Stimulated activated CD8-positive, alpha-beta memory T cell treated with anti-CD3 and anti-CD28 coated beads, Interleukin-12 subunit alpha, Interleukin-12 subunit beta, amount 100 ng/mL, for 1 hour (primary cell): ENCODE data around the gene ZBTB40.

ENCODE experiments used
- DNase-seq: peaks from one replicate; pipeline ENCODE4 v3.0.0-alpha.2; 2020; ENCODE audit warnings: low read depth

ZBTB40 gene

DNA sequence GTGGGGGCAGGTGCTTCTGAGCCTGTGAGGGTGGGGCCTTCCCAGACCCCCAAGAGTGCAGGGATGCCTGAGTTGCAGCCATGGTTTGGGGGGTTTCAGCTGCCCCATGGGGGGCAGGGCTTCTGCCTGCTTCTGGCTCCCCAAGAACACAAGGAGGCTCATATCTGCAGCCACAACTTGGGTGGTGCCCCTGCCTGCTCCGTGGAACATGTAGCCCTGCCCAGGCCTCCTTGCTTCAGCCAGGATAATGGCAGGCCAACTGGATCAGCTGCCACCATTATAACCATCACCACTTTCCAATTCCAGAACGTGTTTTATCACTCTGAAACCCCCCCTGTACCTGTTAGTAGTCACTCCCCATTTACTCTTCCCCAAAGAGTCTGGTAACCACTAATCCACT is 14.0 kb downstream of the ZBTB40 start:
- no peak for DNase-seq

DNA sequence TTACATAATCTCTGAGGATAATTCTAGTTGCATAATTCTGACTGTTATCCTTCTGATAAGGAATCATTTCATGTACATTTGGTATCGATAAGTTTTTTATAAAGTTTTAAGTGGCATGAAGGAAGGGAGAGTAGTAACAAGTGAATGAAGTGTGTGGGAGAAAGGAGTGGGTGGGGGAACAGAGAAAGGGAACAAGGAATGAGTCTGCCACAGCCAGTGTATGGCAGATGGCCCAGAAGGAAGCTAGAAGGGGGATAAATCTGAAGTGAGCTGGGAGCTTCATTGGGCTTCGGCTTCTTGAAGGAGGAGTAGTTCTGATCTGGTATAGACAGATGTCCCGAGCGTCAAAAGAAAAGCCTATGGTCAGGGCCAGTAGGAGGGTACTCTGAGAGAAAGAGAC is 18.6 kb downstream of the ZBTB40 start:
- no peak for DNase-seq

DNA sequence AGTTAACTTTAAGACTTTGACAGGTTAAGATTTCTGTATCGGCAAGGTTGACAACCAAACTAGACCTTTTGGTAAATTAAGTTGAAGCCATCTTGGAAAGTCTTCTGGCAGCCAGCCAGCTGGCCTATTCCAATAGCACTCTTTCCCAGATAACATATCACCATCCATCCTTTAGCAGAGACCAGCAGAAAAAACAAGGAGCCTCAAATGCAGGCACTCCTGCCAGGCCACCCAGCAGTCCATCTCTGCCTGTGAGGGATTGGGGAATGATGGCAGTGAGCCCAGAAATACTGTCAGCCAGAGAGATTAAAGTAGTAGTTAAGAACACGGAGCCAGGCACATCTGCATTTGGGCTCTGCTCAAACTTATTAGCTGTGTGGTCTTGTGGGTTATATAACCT is 19.4 kb downstream of the ZBTB40 start:
- no peak for DNase-seq

DNA sequence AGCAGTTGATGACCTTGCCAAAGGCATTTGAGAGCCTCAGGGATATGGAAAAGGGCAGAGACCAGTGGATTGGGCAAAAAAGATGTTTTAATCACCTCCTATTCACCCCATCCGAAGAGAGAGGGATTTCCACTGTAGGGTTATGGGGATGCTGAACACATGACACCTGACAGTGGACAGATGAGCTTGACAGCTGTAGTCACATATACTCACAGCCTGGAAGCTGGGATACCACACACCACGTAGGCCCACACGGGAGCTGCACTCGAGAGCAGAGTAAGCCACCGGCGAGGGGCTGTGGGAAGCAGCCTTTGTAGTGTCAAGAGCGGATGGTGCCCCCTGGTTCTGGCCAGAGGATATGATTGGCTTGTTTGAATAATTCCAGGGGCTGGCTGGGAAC is 20.0 kb downstream of the ZBTB40 start:
- DNase-seq = no peak

DNA sequence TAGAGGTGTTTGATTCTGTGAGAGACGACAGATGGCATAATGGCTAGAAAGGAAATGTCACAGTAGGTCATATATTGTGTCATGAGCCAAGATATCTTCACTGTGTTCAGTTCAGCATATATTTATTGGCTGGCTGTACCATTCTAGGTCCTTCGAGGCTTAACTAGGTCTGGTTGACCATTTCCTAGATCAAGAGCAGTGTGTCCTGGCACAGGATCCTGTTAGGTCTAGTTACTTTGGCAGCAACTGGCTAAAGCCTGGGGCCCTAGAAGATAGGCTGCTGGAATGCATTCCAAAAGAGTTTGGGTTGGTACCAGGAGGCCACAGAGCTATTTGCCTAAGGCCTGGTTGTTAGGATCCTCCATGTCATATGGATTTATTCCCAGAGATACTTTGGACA is 20.9 kb downstream of the ZBTB40 start:
- DNase-seq = no peak

DNA sequence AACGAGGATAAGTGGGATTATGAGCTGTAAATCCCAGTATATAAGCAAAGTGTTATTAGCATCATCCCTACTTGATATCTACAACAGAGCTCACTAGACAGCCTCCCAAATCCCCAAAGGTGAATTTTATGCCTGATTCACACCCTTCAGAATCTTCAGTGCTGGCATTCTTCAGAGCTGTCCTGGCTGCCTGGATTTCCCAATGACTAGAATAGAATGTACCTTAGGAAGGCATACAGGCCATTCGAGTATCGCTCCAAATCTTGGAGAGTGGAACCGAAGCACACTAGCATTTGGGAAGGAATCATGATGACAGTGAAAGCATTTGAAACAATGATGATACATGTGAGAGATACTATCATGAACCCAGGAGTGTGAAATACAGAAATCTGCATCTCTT is 22.3 kb downstream of the ZBTB40 start:
- no peak for DNase-seq

DNA sequence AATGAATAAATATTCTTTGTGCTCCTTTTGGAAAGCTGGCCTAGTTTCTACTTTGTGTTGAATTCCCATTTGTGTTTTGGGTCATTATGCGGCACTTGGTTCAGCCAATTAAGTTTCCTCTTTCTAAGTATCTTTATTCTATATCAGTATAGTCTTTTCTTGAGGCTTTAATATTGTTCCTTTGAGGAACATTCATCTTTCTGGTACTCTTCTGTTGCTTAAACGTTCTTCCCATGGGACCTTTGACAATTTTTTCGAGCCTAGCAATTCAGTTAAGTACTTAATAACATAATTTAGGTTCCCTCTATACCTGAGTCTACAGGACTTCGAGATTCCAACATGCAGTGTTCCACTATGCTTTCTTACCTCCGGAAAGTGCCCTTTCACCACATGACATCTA is 24.9 kb downstream of the ZBTB40 start:
- no peak for DNase-seq

DNA sequence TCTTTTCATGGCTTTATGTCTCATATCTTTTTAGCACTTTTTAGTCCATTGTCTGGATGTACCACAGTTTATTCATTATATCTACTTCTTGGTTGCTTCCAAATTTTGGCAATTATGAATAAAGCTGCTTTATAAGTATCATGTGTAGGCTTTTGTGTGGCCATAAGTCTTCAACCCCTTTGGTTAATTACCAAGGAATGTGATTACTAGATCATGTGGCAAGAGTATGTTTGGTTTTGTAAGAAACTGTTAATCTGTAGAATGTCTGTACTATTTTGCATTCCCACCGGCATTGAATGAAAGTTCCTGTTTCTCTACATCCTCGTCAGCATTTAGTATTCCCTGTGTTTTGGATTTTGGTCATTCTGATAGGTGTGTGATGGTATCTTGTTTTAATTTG is 31.5 kb downstream of the ZBTB40 start:
- no peak for DNase-seq

DNA sequence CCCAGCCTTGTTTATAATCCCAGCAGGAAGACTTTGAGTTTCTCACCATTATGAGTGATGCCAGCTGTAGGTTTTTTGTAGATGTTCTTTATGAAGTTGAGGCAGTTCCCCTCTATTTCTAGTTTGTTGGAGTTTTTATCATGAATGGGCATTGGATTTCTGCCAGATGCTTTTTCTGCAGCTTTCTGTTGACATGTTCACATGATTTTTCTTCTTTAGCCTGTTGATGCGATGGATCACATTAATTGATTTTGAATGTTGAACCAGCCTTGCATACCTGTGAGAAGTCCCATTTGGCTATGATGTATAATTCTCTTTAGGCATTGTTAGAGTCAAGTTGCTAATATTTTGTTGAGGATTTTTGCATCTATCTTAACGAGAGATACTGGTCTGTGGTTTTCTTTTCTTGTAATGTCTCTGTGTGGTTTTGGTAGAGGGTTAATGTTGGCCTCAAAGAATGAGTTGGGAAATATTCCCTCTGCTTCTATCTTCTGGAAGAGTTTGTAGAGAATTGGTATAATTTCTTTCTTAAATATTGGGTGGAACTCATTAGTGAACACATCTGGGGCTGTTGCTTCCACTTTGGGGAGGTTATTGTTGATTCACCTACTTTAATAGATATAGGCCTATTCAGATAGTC is 33.2 kb downstream of the ZBTB40 start:
- no peak for DNase-seq

DNA sequence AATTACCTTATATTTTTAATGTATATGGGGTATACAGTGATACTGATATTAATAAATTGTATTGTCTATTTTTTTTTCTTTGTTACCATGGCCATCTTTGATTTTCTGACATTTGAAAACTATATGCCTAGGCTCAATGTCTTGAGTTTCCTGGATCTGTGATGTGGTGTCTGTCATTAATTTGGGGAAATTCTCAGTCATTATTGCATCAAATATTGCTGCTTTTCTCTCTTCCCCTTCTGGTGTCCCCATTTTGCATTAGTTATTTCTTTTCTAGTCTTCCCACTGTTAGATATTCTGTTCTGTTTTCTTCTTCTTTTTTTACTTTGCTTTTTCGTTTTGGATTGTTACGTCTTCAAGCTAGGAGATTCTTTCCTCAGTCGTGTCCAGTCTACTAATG is 33.8 kb downstream of the ZBTB40 start:
- no peak for DNase-seq

DNA sequence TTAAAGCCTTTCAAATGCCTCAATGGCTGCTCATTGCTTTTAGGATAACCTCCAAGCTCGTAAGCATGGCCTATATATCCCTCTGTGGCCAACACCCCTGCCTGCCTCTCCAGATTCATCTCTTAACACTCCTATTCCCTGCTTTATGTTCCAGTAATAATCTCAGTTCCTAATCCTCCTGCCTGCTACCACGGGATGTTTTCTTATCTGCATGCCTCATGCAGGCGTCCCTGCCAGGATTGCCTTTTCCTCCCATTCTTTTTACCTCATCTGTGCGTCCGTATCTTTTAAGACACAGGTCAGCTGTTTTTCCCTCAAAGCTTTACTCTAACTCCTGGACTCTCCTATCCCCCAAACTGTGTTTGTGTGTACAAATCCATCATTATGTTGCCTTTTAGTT is 36.1 kb downstream of the ZBTB40 start:
- DNase-seq = no peak

DNA sequence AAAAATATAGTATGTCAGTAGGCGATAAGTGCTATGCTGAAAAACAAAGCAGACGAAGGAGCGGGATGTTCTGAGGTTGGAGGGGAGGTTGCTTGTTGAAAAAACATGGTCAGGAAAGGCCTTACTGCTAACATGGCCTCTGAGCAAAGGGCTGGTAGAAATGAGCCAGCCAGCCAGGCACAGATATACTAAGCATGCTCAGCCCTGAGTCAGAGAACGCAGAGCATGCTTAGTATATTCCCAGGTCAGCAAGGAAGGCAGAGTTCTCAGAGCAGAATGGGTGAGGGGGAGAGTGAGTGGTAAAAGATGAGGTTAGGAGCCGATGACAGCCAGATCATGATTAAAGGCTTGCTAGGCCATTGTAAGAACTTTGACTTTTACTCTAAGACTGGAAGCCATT is 36.7 kb downstream of the ZBTB40 start:
- no peak for DNase-seq

DNA sequence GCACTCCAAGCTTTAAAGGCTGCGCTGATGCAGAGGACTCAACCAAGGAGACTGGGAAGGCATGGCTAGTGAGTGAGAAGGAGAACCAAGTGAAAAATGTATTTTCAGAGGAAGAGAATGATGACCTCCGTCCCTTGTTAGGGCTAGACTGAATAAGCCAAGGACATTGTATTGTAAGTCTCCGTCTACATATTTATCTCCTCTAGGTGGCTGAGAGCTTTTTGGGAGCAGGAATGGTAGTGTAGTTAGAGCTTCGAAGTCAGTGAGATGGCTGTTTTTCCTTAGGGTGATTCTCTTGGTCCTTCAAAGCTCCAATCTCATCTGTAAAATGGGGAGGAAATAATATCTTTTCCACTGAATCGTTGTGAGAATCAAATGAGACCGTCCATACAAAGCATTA is 37.6 kb downstream of the ZBTB40 start:
- DNase-seq = no peak

DNA sequence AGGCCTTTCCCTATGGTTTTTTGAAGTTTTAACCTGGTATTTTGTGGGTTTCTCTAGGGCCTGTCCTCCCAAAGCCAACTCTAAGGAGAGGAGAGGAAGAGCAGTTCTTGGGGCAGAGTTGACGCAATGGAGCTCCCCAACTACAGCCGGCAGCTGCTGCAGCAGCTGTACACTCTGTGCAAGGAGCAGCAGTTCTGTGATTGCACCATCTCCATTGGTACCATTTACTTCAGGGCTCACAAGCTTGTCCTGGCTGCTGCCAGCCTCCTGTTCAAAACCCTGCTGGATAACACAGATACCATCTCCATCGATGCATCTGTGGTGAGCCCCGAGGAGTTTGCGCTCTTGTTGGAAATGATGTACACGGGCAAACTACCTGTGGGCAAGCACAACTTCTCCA is 38.2 kb downstream of the ZBTB40 start:
- DNase-seq = no peak

DNA sequence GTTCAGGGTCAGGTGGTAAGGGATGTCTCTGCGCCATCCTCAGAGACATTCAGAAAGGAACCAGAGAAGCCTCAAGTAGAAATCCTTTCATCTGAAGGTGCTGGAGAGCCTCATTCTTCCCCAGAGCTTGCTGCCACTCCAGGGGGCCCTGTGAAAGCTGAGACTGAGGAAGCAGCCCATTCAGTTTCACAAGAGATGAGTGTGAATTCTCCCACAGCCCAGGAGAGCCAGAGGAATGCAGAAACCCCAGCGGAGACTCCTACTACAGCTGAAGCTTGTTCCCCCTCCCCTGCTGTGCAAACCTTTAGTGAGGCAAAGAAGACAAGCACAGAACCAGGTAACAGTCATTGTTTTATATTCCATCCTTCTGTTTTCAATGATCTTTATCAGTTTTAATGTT is 38.7 kb downstream of the ZBTB40 start:
- DNase-seq = no peak

DNA sequence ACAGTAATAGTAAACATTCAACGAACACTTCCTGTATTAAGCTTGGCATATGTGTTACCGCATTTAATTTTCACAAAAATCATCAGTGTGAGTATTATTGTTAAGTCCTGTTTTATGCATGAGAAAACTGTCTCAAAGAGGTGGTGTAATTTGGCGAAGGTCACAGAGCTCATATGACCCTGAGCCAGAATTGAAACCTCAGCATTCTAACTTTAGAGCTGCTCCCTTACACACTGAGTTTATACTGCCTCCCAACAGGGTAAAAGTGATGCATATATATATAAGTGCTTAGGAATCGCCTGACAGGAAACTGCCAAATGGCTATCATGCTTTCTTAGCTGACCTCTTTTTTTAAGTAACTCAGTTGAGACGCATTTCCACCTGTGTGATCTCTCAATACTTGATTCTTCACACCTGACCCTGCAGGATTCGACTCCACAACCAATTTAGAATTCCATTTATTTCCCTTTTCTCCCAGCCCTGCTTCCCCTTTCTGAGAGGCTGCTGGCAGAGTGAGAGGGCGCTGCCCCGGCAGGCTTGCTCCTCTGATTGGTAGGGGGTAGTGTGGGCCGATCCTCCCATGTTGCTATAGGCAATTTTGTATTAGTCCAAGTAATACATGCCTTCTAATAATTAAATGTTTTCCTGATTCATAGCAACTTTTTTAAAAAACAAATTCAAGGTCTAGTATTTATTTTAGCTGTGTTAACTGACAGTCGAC is 40.5 kb downstream of the ZBTB40 start:
- no peak for DNase-seq

DNA sequence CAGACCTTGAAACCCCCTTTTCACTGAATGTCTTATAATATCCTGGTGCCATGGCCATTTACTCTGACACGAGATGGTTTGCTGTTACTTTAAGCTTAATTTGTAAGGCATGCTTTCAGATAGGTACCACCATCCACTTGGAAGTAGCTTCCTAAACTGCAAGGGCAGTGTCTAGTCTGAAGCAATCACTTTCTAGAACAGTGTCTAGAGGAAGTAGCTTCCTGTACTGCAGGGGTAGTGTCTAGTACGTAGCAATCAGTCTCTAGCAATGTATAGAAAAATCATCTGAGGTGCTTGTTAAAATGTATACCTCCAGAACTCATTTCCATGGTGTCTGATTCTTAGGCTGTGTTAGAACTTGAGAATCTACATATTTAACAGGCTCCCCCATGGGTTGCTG is 42.5 kb downstream of the ZBTB40 start:
- no peak for DNase-seq

DNA sequence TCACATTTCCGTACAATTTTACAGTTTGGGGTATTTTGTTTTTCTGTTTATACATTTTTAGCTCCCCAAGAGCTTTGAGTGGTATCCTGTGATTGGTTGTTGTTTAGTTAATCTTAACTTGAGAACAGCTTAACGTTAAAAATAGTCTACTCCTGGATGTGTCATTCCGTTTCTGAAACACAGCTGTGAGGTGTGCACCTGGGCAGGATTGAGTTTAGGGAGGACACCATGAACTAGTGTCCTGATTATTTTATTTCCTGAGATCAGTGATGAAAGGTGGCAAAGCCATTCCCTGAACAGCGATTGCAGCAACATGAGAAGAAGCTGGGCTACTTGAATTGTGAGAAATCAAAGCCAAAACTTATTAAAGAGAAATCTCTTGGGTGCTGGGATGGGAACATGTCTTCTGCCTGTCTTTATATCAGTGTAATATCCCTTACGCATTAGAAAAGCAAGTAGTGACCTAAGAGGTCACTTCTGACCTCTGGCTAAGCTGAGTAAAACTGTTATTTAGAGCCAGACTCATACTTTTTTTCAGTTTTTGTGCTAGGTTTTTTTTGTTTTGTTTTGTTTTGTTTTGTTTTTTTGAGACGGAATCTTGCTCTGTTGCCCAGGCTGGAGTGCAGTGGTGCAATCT is 43.4 kb downstream of the ZBTB40 start:
- no peak for DNase-seq

DNA sequence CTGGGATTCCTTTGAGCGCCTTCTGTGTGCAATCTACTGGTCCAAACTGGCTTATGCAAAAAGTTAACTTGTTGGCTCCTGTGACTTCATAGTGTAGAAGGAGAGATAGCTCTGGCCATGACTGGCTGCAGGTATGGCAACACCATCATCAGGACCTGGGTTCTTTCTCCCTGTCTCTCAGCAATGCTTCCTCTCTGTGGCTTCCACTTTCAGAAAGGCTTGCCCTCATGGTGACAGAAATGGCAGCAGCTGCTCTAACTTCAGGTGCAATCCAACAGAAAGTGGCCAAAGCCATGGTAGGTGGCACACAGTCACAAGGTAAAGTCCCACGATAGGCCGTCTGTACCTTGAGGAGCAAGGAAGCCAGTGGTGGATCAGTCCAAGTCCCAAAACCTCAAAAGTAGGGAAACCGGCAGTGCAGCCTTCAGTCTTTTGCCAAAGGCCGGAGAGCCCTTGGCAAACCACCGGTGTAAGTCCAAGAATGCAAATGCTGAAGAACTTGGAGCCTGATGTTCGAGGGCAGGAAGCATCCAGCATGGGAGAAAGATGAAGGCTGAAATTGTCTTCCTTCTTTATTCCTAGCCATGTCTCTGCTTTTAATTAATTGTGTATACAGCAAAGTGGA is 45.0 kb downstream of the ZBTB40 start:
- no peak for DNase-seq

DNA sequence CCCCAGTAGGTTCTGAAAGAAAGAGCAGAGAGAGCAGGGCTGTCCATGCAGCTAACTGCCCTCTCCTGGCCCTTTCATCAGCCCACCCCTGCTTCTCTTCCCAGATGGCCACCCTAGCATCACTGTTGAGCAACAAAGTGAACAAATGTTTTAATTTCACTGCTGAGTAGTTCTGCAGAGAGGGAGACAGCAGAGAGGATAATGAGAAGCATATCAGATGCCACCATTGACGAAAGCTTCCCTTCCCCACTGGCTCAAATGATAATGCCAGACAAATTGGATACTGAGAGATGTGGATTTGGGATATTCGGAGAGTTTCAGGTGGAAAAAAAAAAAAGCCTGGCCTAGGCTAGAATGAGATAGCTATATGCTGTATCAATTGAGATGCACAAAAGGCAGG is 46.8 kb downstream of the ZBTB40 start:
- no peak for DNase-seq

DNA sequence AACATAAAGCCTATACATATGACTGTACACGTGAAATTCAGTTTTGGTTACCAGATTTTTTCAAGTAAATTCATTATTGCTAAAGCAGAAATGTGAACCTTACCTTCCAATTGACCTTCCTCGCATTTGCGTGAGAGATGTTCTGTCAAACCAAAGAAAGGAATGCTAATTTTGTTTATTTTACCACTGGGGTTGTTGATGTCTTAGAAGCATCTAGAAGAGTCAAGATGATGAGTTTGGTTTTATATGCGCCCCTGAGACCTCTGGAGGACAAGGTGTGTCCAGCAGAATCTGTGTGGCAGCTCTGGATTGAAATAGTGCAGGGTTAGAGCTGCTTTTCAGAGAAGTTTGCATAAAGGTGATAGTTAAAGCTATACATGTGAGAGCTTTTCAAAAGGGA is 48.4 kb downstream of the ZBTB40 start:
- no peak for DNase-seq

DNA sequence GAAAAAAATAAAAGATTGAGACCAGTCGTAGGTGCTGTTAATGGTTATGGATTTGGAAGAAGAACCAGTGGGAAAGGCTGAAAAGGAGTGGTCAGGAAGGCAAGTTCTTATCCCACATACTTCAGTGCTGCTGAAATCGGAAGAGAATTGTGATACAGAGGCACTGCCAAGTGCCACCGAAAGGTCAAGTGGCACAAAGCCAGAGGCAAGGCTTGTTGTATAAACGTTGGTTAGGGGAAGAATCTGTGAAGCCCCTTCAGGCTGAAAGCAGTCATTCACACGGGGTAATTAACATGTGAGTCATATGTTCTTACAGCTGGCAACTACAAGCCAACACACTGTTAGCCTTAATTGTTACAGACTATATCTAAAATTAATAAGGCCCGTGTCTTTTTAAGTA is 48.8 kb downstream of the ZBTB40 start:
- no peak for DNase-seq

DNA sequence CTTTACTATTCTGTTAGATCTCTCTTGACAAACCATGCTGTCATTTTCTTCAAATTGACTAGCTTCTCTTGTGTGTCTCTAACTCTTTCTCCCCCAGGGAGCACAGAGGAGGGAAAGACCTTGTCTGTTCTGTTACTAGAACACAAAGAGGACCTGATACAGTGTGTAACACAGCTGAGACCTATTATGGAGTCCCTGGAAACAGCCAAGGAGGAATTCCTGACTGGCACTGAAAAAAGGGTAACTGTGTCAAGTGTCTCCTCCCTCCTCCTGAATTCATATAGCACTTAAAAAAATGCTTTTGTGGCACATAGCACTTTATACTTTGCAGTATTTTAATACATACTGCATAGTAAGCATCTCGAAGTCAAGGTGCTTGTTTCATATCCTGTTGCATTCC is 50.6 kb downstream of the ZBTB40 start:
- no peak for DNase-seq
